H1 (cell line): ENCODE measurements around the gene SPATS1. TPM values are rescaled to one million over a fixed set of nuclear protein-coding genes. Genes with fewer than 3 reads are reported as not detected.

Experiments
- CTCF ChIA-PET: fragments of 300-600 bp; sonication (Branson Sonifier 250); formaldehyde crosslinking; loops from one replicate; lab custom pipeline; 2021; ENCODE audit not compliant: partially characterized antibody; lab: Charles Lee
- POLR2A ChIA-PET: fragments of 300-600 bp; sonication (Branson Sonifier 250); formaldehyde crosslinking; loops from one replicate; lab custom pipeline; 2021; ENCODE audit warnings: inconsistent platforms; ENCODE audit not compliant: partially characterized antibody; lab: Charles Lee
- DNase-seq, 2 experiments: peaks; one replicate each; pipeline versions ENCODE4 v3.0.0 to v3.0.0-alpha.2; 2010 to 2022; ENCODE audit warnings: low spot score in 2 of 2, low read depth in 1 of 2, mixed read lengths in 1 of 2
- FAIRE-seq: peaks from 2 replicates; lab custom pipeline; 2011; peaks lifted over from hg19 to GRCh38; lab: Jason Lieb, UNC
- H2AFZ ChIP-seq: 2 replicates; pipeline ENCODE4 v1.8.1; 2012; ENCODE audit warnings: low read length, inconsistent platforms
- H2AK5ac ChIP-seq: 2 replicates; pipeline ENCODE4 v1.6.1; 2013; ENCODE audit warnings: low read depth, low read length
- H2BK120ac ChIP-seq: replicated peaks from 2 replicates; pipeline ENCODE3; 2013; ENCODE audit warnings: low read depth, low read length, inconsistent platforms
- H2BK12ac ChIP-seq: 2 replicates; pipeline ENCODE4 v1.6.1; 2013; ENCODE audit warnings: low read depth, low read length
- H2BK15ac ChIP-seq: 2 replicates; pipeline ENCODE4 v1.6.1; 2013; ENCODE audit warnings: low read length
- H2BK20ac ChIP-seq: 2 replicates; pipeline ENCODE4 v1.6.1; 2013; ENCODE audit warnings: low read length
- H2BK5ac ChIP-seq: 2 replicates; pipeline ENCODE4 v1.6.1; 2013; ENCODE audit warnings: low read depth, low read length
- H3K14ac ChIP-seq: 2 replicates; pipeline ENCODE4 v1.6.1; 2013; ENCODE audit warnings: inconsistent platforms; ENCODE audit not compliant: insufficient read length
- H3K18ac ChIP-seq: 2 replicates; pipeline ENCODE4 v1.6.1; 2013; ENCODE audit warnings: low read length; ENCODE audit errors: extremely low read depth
- H3K23ac ChIP-seq: 2 replicates; pipeline ENCODE4 v1.6.1; 2013; ENCODE audit warnings: inconsistent platforms; ENCODE audit not compliant: insufficient read length
- H3K23me2 ChIP-seq: 2 replicates; pipeline ENCODE4 v1.6.1; 2013; ENCODE audit warnings: low read depth, low read length
- H3K27ac ChIP-seq: 2 replicates; pipeline ENCODE4 v1.6.1; 2011; ENCODE audit warnings: low read depth, low read length, inconsistent platforms
- H3K27me3 ChIP-seq, 4 experiments: replicated peaks in 1 of 4; 1 replicate in 1 of 4; 2 replicates in 3 of 4; pipeline versions ENCODE4 v1.6.1 to v1.8.1; 2011 to 2013; ENCODE audit warnings: low read length in 3 of 4, mild to moderate bottlenecking in 3 of 4, inconsistent platforms in 2 of 4, mixed read lengths in 2 of 4, moderate library complexity in 1 of 4; ENCODE audit not compliant: control insufficient read depth in 3 of 4, insufficient read depth in 3 of 4; ENCODE audit errors: extremely low read depth in 1 of 4
- H3K36me3 ChIP-seq, 4 experiments: 2 replicates each; pipeline versions ENCODE4 v1.6.1 to v1.8.1; 2011 to 2013; ENCODE audit warnings: mild to moderate bottlenecking in 4 of 4, low read length in 3 of 4, moderate library complexity in 2 of 4, control low read depth in 1 of 4, inconsistent platforms in 1 of 4; ENCODE audit not compliant: insufficient read depth in 4 of 4, control insufficient read depth in 2 of 4
- H3K4ac ChIP-seq: replicated peaks from 2 replicates; pipeline ENCODE3; 2013; ENCODE audit warnings: low read length, low read depth, mixed read lengths, inconsistent platforms; ENCODE audit not compliant: insufficient read length
- H3K4me1 ChIP-seq, 4 experiments: replicated peaks in 1 of 4; 1 replicate in 1 of 4; 2 replicates in 3 of 4; pipeline versions ENCODE4 v1.6.1 to v1.8.1; 2011 to 2013; ENCODE audit warnings: low read length in 3 of 4, inconsistent platforms in 2 of 4, mixed read lengths in 1 of 4; ENCODE audit not compliant: insufficient read depth in 4 of 4, control insufficient read depth in 3 of 4
- H3K4me2 ChIP-seq, 2 experiments: 2 replicates each; pipeline versions ENCODE4 v1.6.1 to v1.8.1; 2011 to 2013; ENCODE audit warnings: low read depth in 2 of 2, low read length in 2 of 2, control low read depth in 1 of 2, inconsistent platforms in 1 of 2, mild to moderate bottlenecking in 1 of 2; ENCODE audit not compliant: insufficient read depth in 1 of 2
- H3K4me3 ChIP-seq, 4 experiments: fragments of 200-600, 300-600 bp in 1 of 4; sonication (generic), shearing (Covaris generic), sonication (Bioruptor Twin) in 1 of 4; 2 replicates each; pipeline versions ENCODE4 v1.5.1 to v1.8.1; 2011 to 2016; ENCODE audit warnings: low read length in 4 of 4, low read depth in 3 of 4, control low read depth in 2 of 4, inconsistent platforms in 2 of 4, mild to moderate bottlenecking in 2 of 4, mixed read lengths in 1 of 4, moderate library complexity in 1 of 4; ENCODE audit not compliant: insufficient read depth in 2 of 4; ENCODE audit errors: extremely low read depth in 1 of 4
- H3K56ac ChIP-seq: replicated peaks from 2 replicates; pipeline ENCODE3; 2013; ENCODE audit warnings: low read depth, mild to moderate bottlenecking, mixed read lengths, low read length, inconsistent platforms; ENCODE audit not compliant: insufficient read length
- H3K79me1 ChIP-seq: 2 replicates; pipeline ENCODE4 v1.6.1; 2013; ENCODE audit warnings: low read depth, low read length, control low read depth
- H3K79me2 ChIP-seq, 2 experiments: 2 replicates each; pipeline versions ENCODE4 v1.6.1 to v1.8.1; 2012 to 2013; ENCODE audit warnings: low read length in 2 of 2, mild to moderate bottlenecking in 2 of 2, inconsistent platforms in 1 of 2; ENCODE audit not compliant: insufficient read depth in 2 of 2, control insufficient read depth in 1 of 2
- H3K9ac ChIP-seq, 4 experiments: replicated peaks in 1 of 4; 1 replicate in 1 of 4; 2 replicates in 3 of 4; pipeline versions ENCODE4 v1.6.1 to v1.8.1; 2011 to 2013; ENCODE audit warnings: low read depth in 3 of 4, low read length in 3 of 4, control low read depth in 2 of 4, mild to moderate bottlenecking in 2 of 4, moderate library complexity in 2 of 4, inconsistent platforms in 1 of 4; ENCODE audit errors: extremely low read depth in 1 of 4
- H3K9me3 ChIP-seq, 2 experiments: 2 replicates each; pipeline versions ENCODE4 v1.6.1 to v1.8.1; 2012 to 2013; ENCODE audit warnings: mild to moderate bottlenecking in 2 of 2, moderate library complexity in 2 of 2, control low read depth in 1 of 2, inconsistent platforms in 1 of 2, low read depth in 1 of 2, low read length in 1 of 2, mixed read lengths in 1 of 2; ENCODE audit not compliant: insufficient read depth in 2 of 2
- H4K20me1 ChIP-seq, 2 experiments: replicated peaks in 1 of 2; 2 replicates each; pipeline versions ENCODE3 to v1.8.1; 2011 to 2013; ENCODE audit warnings: inconsistent platforms in 2 of 2, low read length in 2 of 2, mild to moderate bottlenecking in 1 of 2; ENCODE audit not compliant: insufficient read depth in 2 of 2, control insufficient read depth in 1 of 2
- H4K5ac ChIP-seq: 2 replicates; pipeline ENCODE4 v1.6.1; 2013; ENCODE audit warnings: low read length, low read depth, mixed read lengths, inconsistent platforms; ENCODE audit not compliant: insufficient read length
- H4K8ac ChIP-seq: 2 replicates; pipeline ENCODE4 v1.8.0; 2013; ENCODE audit warnings: mild to moderate bottlenecking, moderate library complexity, low read length, inconsistent platforms; ENCODE audit not compliant: insufficient read depth; ENCODE audit errors: extremely low read depth
- H4K91ac ChIP-seq: replicated peaks from 2 replicates; pipeline ENCODE3; 2013; ENCODE audit warnings: low read length, mixed read lengths, inconsistent platforms; ENCODE audit not compliant: insufficient read length
- ATF3 ChIP-seq: IDR thresholded peaks from 2 replicates; pipeline ENCODE4 v1.6.1; 2011; ENCODE audit warnings: low read depth, mild to moderate bottlenecking, low read length; ENCODE audit not compliant: insufficient read depth
- BCL11A ChIP-seq, 2 experiments: IDR thresholded peaks; one replicate each; pipeline ENCODE4 v1.6.1; 2011; ENCODE audit warnings: low read depth in 2 of 2, low read length in 2 of 2, mild to moderate bottlenecking in 2 of 2
- CHD2 ChIP-seq: IDR thresholded peaks from 2 replicates; pipeline ENCODE4 v1.6.1; 2012; ENCODE audit warnings: low read length, improper control_type of control experiment
- EP300 ChIP-seq, 2 experiments: IDR thresholded peaks; 1 replicate in 1 of 2; 2 replicates in 1 of 2; pipeline ENCODE4 v1.6.1; 2011 to 2012; ENCODE audit warnings: low read depth in 2 of 2, low read length in 2 of 2, mild to moderate bottlenecking in 2 of 2, borderline replicate concordance in 1 of 2, inconsistent platforms in 1 of 2, moderate library complexity in 1 of 2
- HDAC2 ChIP-seq, 2 experiments: fragments of 300-600 bp in 1 of 2; sonication (generic) in 1 of 2; IDR thresholded peaks; 2 replicates each; pipeline ENCODE4 v1.6.1; 2011 to 2012; ENCODE audit warnings: low read depth in 2 of 2, low read length in 2 of 2, mild to moderate bottlenecking in 2 of 2, moderate library complexity in 2 of 2, borderline replicate concordance in 1 of 2, inconsistent platforms in 1 of 2
- HDAC6 ChIP-seq: IDR thresholded peaks from one replicate; pipeline ENCODE4 v1.7.1; 2012; ENCODE audit warnings: low read depth, mild to moderate bottlenecking, inconsistent platforms, low read length, moderate library complexity
- KDM4A ChIP-seq: IDR thresholded peaks from one replicate; pipeline ENCODE4 v1.7.1; 2012; ENCODE audit warnings: low read depth, mild to moderate bottlenecking, moderate library complexity, low read length, inconsistent platforms; ENCODE audit not compliant: severe bottlenecking
- SP4 ChIP-seq: IDR thresholded peaks from 2 replicates; pipeline ENCODE4 v1.6.1; 2012; ENCODE audit warnings: low read length, inconsistent platforms
- USF2 ChIP-seq: IDR thresholded peaks from 2 replicates; pipeline ENCODE4 v1.6.1; 2011; ENCODE audit warnings: low read length, improper control_type of control experiment
- WGBS, 2 experiments: shearing (Covaris generic) in 1 of 2; methylation state at CpG; one replicate each; pipeline versions ENCODE4 v1.1.6 to v1.1.7; 2013 to 2015; ENCODE audit warnings: low lambda C conversion rate in 2 of 2, mixed read lengths in 2 of 2, inconsistent platforms in 1 of 2, low coverage in 1 of 2, missing lambda C conversion rate in 1 of 2; ENCODE audit not compliant: insufficient replicate concordance in 2 of 2, insufficient coverage in 1 of 2, insufficient read length in 1 of 2; ENCODE audit errors: extremely low coverage in 1 of 2, missing lambda C conversion rate in 1 of 2; 5-methylcytosine and 5-hydroxymethylcytosine counted together
- polyA plus RNA-seq, 7 experiments: library from polyadenylated mRNA; depleted of rRNA in 3 of 7; stranded (reverse) in 5 of 7; unstranded in 2 of 7; fragments of >200 nt in 5 of 7; fragments of 200-250 nt in 2 of 7; gene quantifications; 1 replicate in 5 of 7; 2 replicates in 1 of 7; 4 replicates in 1 of 7; pipeline versions ENCODE4 v1.2.1 to v1.2.3, GENCODE V29; 2011 to 2013; ENCODE audit warnings: missing spikeins in 2 of 7, mixed read lengths in 2 of 7
- total RNA-seq: library from RNA; stranded (reverse); fragmentation: NEBNext Ultra II Directional; extraction: Animal tissue kit (Norgen Biotek cat#: 25700); gene quantifications from 2 replicates; pipeline ENCODE4 v1.2.1, GENCODE V29; 2021

SPATS1 gene
- total and polyA plus RNA-seq, 2 of the 8 experiments (the other 6 are each of a cell fraction or from before 2014, with no cell fraction given): not detected

- POLR2A ChIA-PET: interaction anchor here (0.7 to 2.0 kb wide), 7 partner anchors 9 to 73 kb away, joined by 3 to 9 read pairs (median 4); partner anchors contain the start of genes AARS2, SLC35B2 and TMEM151B
- Histone ChIP-seq H3K56ac (no peak overlapping the region), H2BK20ac (0 out of 2 replicates have a peak overlapping the region, but pooled peaks have one; percentile 52), H3K23ac (no peak overlapping the region), H3K14ac (no peak overlapping the region), H3K36me3 (no peaks in the 10 kb centered on the region), H3K27ac (no peak overlapping the region), H3K9ac (no peak overlapping the region), H2BK12ac (peak overlapping the region; percentile 81; the same call in 1 of the 2 replicates), H2BK5ac (no peak overlapping the region; the same call in 1 of the 2 replicates), H3K4me1 (peaks cover 0 to 11% (median 6%) of the 10 kb centered on the region in 4 experiments; a peak in 4 of 7 replicates), H4K91ac (no peak overlapping the region), H2BK120ac (no peak overlapping the region), H4K5ac (no peak overlapping the region), H3K9me3 (no peaks in the 10 kb centered on the region), H3K4me2 (no peak overlapping the region), H3K4ac (no peak overlapping the region), H3K23me2 (no peaks in the 10 kb centered on the region), H3K18ac (no peak overlapping the region), H3K4me3 (no peak overlapping the region), H3K27me3 (no peaks in the 10 kb centered on the region; a peak in 1 of 7 replicates), H2AFZ (no peak overlapping the region), H2BK15ac (no peak overlapping the region), H4K8ac (no peak overlapping the region), H3K79me2 (no peaks in the 10 kb centered on the region), H4K20me1 (no peaks in the 10 kb centered on the region), H3K79me1 (no peaks in the 10 kb centered on the region), H2AK5ac (no peak overlapping the region; the same call in 1 of the 2 replicates)
- CTCF ChIA-PET: interaction anchor here (0.6 to 2.0 kb wide), 8 partner anchors 8 to 63 kb away, joined by 3 to 9 read pairs (median 4); partner anchors contain the start of gene AARS2
- DNase-seq: no peak
- 70% methylated on average over 5 of the region's 5 CpGs; no CpG with 5 or more reads in 1 of the 2 experiments for WGBS, 2 experiments
- TF ChIP-seq SP4: no peak
- no peak for TF ChIP-seq EP300 (IDR thresholded peaks at IDR 0.05; ENCODE audit: borderline replicate concordance in 1 of 2, low read depth in 2 of 2, low read length in 2 of 2)
- TF ChIP-seq USF2: no peak
- TF ChIP-seq CHD2: no peak
- no peak for TF ChIP-seq ATF3
- no peak for TF ChIP-seq KDM4A
- no peak for TF ChIP-seq HDAC6
- TF ChIP-seq BCL11A (IDR thresholded peaks at IDR 0.05; ENCODE audit: low read depth in 2 of 2, low read length in 2 of 2): no peak
- no peak for TF ChIP-seq HDAC2 (IDR thresholded peaks at IDR 0.05; ENCODE audit: borderline replicate concordance in 1 of 2, low read depth in 2 of 2, low read length in 2 of 2)
- FAIRE-seq: no peak
These were observed 12.6 kb upstream of the SPATS1 start for GRCh38 chr6:44329858-44330257.
